Measurements from ENCODE around the gene KRTAP10-6.

The KRTAP10-6 gene

GRCh38 chr21:44613386-44614155 lies 21.3 kb upstream of the KRTAP10-6 start (continued):
- TF ChIP-seq POU6F1 (CRISPR knock-in tag; IDR thresholded peaks at IDR 0.05; ENCODE audit: borderline replicate concordance, low read depth) (no peak), CSRNP3 (CRISPR knock-in tag; IDR thresholded peaks at IDR 0.05) (no peak), RARB (CRISPR knock-in tag; IDR thresholded peaks at IDR 0.05) (no peak)

GRCh38 chr21:44612669-44613229 lies 20.4 kb upstream of the KRTAP10-6 start:
- no peak for ATAC-seq
- TF ChIP-seq GLIS3 (CRISPR knock-in tag; IDR thresholded peaks at IDR 0.05) (no peak), POU6F1 (CRISPR knock-in tag; IDR thresholded peaks at IDR 0.05; ENCODE audit: borderline replicate concordance, low read depth) (no peak), RARB (CRISPR knock-in tag; IDR thresholded peaks at IDR 0.05) (no peak), ZFP30 (CRISPR knock-in tag; IDR thresholded peaks at IDR 0.05) (no peak), ESRRG (CRISPR knock-in tag; IDR thresholded peaks at IDR 0.05) (no peak), ZNF70 (CRISPR knock-in tag; IDR thresholded peaks at IDR 0.05) (no peak), ZC3H10 (CRISPR knock-in tag; IDR thresholded peaks at IDR 0.05) (no peak), ISL1 (CRISPR knock-in tag; IDR thresholded peaks at IDR 0.05) (no peak), TSHZ2 (CRISPR knock-in tag; IDR thresholded peaks at IDR 0.05) (no peak), SNAI2 (CRISPR knock-in tag; IDR thresholded peaks at IDR 0.05) (no peak), ARNTL (CRISPR knock-in tag; IDR thresholded peaks at IDR 0.05; ENCODE audit: borderline replicate concordance, low read depth) (no peak), CREB5 (CRISPR knock-in tag; IDR thresholded peaks at IDR 0.05; ENCODE audit: low read depth) (no peak), CSRNP3 (CRISPR knock-in tag; IDR thresholded peaks at IDR 0.05) (no peak), TOX (CRISPR knock-in tag; IDR thresholded peaks at IDR 0.05; ENCODE audit: borderline replicate concordance) (no peak), BACH2 (CRISPR knock-in tag; IDR thresholded peaks at IDR 0.05; ENCODE audit: borderline replicate concordance) (no peak), CSDC2 (CRISPR knock-in tag; IDR thresholded peaks at IDR 0.05) (no peak), ZNF8 (CRISPR knock-in tag; IDR thresholded peaks at IDR 0.05) (no peak), ZFP3 (CRISPR knock-in tag; IDR thresholded peaks at IDR 0.05) (no peak), TCF4 (CRISPR knock-in tag; IDR thresholded peaks at IDR 0.05; ENCODE audit: borderline replicate concordance) (no peak)
